ENCODE data around the gene TVP23C.
A peak's percentile ranks its signal among the peaks of the same experiment; 100 is the strongest.
"Not testable (repeated sequence)": the region's sequence is repeated elsewhere in the genome, so short reads cannot be mapped to it uniquely, and the experiment has no call there.

The TVP23C gene

DNA sequence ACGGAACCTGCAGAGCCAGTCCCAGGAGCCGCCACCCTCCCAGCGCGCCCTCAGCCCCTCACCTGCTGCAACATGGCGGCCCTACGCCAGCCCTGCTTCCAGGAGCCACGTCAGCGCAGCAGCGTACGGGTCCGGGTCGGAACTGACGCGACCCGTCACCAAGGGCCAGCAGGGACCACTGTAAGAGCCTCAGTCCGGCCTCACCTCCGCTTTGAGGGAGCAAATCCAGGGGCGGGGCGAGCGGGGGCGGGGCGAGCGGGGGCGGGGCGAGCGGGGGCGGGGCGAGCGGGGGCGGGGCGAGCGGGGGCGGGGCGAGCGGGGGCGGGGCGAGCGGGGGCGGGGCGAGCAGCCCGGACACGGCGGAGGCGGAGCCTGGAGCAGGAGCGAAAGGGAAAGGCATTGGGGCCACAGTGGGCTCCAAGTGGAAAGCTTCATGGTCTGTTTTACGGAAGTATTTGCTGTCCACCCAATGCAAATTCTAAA is at the start of gene TVP23C:
TVP23C (minus strand) TSS at position 109 of the 483 bp plus-strand sequence; CDS start at position 74, 35 bp downstream.
- peak; percentile 57 for DNase-seq

GRCh38 chr17:15592960-15593359 is 29.7 kb upstream of the TVP23C start:
- DNase-seq = not testable (repeated sequence)

DNA sequence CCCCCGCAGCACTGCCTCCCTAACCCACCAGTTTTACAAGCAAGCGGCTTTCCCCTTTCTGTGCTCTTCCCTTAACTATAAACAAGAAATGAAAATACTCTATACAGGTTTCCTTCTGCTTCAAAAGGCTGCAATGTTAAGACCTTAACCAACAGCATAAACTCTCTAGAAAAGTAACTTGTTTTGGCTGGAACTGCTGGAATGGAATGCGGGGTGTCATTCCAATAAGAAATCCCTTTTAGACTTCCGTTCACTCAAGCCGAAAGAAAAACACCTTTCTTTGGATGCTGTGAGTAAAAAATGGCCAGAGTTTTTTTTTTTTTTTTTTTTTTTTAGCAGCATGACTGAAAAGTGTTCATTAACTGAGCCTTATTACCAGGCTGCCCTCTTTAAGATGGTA is 28.7 kb upstream of the TVP23C start:
- not testable (repeated sequence) for DNase-seq

DNA sequence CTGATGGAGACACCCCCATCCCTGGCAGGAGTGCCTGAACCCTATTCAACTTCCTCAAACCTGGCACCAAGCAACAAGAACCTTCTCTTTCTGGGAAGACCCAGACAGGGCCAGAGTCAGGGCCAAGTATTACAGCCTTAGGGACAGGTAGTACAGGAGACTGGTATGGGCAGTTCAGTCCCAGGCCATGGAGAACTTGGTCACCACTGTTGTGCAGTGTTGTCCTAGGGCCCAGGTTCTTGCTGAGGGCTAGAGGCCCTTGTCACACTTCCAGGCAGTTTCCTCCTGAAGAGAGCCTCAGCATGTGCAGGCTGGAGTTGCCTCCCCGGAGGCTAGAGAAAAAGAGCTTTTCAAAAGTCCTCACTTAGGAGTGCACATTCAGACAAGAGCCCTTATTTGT is 27.6 kb upstream of the TVP23C start:
- DNase-seq = not testable (repeated sequence)

DNA sequence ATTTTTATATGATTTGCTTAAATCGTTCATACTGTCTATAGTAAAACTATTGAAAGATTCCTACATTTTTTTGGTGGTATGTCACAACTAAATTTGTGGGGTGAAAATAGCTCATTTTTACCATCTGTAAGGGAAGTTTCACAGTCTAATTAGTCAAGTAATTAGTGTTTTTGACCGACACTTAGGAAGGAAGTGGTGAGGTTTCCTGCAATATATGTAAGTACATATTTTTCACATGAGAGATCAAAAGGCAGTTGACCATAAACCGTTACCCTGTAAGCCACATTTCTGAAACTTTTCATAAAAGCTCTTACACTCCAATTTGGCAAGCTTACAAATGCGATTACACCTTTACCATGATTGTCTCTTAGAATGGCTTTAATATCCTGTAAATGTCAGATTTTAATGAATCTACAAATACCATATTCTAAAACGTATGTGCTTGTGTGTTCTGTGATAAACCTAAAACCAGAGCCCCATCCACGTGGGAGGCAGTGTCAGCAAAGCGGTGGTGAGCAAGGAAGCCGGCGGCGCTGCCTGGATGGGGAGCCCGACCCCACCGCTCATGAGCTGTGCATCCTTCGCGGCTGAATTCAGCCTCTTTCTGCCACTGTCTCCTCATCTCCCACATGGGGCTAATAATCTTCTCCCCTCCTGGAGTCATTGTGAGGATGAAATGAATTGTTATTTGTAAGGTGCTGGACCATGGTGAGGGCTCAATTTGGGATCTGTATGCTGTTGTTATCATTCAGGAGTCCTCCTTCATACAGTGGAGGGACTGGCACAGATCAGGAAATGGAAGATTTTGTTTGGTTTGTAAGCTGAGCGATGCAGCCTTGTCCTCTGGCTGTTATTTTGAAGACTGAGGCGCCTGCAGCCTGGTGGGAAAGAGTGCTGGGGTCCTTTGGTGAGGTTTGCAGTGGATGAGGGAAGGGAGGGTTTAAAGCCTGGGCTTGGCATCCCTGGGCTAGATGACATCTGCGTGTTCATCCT is 26.6 kb upstream of the TVP23C start:
- peak; percentile 8 for DNase-seq

GRCh38 chr17:15588017-15588416 is 24.7 kb upstream of the TVP23C start:
- DNase-seq = not testable (repeated sequence)

- DNase-seq = not testable (repeated sequence)
These were observed 20.0 kb upstream of the TVP23C start for GRCh38 chr17:15583313-15583712.

DNA sequence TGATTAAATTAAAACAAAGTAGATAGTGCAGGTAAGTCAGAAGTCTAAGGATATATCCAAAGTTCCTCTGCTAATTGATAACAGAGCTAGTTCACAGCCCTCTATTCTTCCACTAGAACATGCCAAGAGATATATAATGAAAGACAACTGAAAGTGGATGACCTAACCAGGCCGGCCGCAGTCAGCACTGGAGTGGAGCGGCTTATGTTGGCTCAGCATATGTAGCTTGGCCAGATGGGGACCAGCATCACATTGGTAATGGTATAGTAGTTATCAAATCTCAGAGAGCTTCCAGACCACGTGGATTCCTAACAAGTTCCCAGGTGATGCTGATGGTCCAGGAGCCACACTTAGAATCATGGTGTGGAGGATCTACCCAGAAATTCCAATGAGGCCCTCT is 18.2 kb upstream of the TVP23C start:
- DNase-seq = not testable (repeated sequence)

GRCh38 chr17:15576848-15577247 is 13.6 kb upstream of the TVP23C start:
- DNase-seq = not testable (repeated sequence)

DNA sequence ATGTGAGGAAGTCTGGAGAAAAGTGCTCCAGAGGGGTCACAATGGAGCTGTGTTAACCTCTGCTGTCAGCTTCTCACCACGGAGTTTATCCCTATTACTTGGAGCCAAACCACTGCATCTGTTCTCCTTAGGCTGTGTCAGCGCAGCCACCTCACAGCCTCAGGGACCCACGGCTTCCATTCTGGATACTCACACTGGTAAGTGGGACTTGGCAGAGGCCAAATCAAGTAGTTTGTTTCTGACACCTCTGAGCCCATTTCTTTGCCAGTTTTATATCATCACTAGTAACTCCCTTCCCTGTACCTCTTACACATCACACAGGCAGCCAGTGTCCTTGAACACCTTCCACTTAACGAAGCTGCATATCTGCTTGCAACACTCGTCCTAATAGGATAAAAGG is 11.4 kb upstream of the TVP23C start:
- DNase-seq = not testable (repeated sequence)

GRCh38 chr17:15573870-15574269 is 10.6 kb upstream of the TVP23C start:
- not testable (repeated sequence) for DNase-seq

DNA sequence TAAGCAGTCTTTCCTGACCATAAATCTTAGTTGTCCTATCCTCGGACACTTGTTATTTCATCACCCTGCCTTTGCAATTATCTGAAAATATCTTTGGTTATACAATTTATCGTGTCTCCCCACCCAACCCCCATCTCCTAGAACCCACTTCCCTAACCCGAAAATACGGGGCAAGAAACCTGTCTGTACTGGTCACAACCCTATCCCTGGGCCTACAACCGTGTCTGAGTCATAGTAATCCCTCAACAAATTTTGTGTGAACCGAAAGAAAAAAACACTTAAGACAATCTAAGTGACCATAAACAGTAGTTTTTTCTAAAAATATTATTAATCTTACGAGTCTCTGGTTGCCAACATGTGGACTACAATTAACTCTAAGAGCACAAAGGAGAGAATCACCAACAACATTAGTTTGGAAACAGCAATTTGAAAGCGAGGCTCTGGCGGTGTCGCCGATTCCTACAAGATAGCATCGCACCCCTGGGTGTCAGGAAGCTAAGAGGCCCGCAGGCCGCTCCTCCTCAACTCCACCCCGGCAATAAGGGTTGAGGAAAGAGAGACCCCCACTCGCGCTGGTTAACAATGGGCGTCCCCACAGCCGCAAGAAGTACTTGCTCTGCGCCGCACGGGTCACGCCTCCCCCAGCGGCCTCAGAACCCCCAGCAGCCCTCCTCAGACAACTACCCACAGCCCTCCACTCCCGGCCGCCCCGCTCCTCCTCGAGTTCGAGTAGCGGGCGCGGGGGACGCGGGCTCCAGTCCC is 489 bp downstream of the TVP23C start:
- not testable (repeated sequence) for DNase-seq

DNA sequence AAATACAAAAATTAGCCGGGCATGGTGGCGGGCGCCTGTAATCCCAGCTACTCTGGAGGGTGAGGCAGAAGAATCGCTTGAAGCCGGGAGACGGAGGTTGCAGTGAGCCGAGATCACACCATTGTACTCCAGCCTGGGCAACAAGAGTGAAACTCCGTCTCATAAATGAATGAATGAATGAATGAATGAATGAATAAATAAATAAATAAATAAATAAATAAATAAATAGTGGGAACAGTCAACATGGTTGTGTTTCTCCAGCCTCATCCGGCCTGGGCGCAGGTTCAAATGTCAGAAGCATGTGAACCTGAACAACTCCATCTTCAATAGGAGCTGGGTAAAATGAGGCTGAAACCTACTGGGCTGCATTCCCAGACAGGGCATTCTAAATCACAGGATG is 1.8 kb downstream of the TVP23C start:
- not testable (repeated sequence) for DNase-seq

DNA sequence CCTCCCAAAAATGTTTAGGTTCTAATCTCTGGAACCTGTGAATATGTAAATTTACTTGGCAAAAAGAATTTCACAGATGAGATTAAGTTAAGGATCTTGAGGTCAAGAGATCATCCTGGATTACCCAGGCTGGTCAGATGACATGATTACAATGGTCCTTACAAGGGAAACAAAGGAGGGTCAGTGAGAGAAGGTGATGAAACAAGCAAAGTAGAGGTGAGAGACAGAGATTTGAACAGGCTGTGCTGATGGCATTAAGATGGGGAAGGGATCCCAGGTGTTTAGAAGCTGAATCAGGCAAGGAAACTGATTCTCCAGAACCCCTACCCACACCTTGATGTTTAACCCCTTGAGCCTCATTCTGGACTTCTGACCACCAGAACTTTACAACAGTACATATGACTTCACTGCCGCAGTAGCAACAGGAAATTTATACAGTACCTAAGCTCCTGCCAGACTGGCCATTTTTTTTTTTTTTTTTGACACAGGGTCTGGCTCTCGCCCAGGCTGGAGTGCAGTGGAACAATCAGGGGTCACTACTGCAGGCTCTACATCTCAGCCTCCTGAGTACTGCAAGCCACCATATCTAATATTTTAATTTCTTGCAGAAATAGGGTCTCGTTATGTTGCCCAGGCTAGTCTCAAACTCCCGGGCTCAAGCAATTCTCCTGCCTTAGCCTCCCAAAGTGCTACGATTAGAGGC is 4.7 kb downstream of the TVP23C start:
- not testable (repeated sequence) for DNase-seq

DNA sequence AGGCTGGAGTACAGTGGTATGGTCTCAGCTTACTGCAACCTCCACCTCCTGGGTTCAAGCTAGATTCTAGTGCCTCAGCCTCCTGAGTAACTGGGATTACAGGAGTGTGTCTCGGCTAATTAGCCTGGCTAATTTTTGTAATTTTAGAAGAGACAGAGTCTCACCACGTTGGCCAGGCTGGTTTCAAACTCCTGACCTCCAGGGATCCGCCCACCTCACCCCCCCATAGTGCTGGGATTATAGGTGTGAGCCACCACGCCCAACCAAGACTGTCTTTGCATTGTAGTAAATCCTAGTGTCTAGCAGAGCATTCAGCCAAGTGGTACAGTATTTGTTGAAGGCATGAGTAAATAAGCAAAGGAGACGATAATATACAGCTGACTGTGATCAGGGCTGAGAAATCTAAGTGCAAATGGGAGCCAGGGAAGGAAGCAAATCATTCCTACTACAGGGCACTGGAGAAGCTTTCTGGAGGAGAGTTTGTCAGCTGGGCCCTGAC is 5.9 kb downstream of the TVP23C start:
- DNase-seq = not testable (repeated sequence)

GRCh38 chr17:15552932-15553331 is 10.4 kb downstream of the TVP23C start:
- DNase-seq = not testable (repeated sequence)

GRCh38 chr17:15549552-15549951 is 13.7 kb downstream of the TVP23C start:
- DNase-seq = not testable (repeated sequence)

- DNase-seq = not testable (repeated sequence)
These were observed 16.7 kb downstream of the TVP23C start for GRCh38 chr17:15546604-15547003.

DNA sequence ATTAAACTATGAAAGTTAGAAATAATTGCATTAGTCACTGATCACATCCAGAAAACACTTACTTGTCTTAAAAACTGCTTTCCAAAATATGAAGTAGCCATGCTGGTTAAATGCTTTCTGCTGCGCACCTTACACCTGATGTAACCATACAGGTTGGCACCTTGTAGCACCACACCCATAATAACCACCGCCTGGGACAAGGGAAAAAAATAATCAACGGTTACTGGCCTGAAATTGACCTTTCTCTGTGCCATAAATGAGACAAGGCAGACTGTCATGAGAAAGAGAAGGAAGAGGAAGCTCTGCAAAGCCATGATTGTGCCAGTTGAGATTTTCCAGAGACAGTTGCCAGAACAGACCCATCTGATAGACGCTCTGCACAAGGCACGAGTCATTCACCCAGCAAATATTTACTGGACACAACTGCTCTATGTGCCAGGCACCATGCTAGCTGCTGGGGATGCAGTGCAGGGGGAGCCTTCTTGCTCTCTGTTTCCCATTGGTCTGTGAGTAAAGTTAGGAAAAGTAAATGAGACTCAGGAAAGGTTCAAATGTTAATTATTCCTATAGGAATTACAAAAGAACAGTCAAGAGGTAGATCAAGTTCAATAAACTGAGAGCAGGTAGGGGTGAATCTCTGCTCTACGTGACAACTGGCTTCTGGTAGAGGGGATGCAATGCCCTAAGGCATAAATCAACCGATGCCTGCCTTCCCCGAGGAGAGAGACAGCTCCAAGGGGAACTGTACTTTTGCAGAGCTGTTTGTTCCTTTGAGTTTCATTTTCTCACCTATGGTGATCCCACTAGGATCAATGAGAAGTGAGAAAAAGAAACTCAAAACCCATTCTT is 22.7 kb downstream of the TVP23C start:
- not testable (repeated sequence) for DNase-seq

GRCh38 chr17:15533122-15533521 is 30.2 kb downstream of the TVP23C start:
- DNase-seq = not testable (repeated sequence)
